Stomach (tissue), 8 donors: ENCODE results near the gene OR56B4. TPM values are rescaled to one million over a fixed set of nuclear protein-coding genes. Genes with fewer than 3 reads are reported as not detected.

Source experiments
- polyA plus RNA-seq, 3 donors: library from polyadenylated mRNA; stranded (reverse); fragments of 200-250 nt; gene quantifications; one replicate each; pipeline ENCODE4 v1.2.3, GENCODE V29; 2013
- total RNA-seq, 5 donors: library from RNA; depleted of rRNA; stranded (reverse); fragments of >200 nt; gene quantifications; one replicate each; pipeline versions ENCODE4 v1.1.0 to v1.2.3, GENCODE V29; 2014 to 2016
- donor health status: healthy with polysubstance abuse.
- donor health status: Bipolar disorder and iron deficiency.
- donor health status: healthy.

OR56B4 gene
- total and polyA plus RNA-seq, 8 donors, result 0.61 TPM; not detected in 7

Other genes with a start within 250 kb of the OR56B4 start
- not detected for gene OR52E8, start 250.0 kb upstream of the OR56B4 start, total RNA-seq
- not detected for gene OR52E8, start 250.0 kb upstream of the OR56B4 start, polyA plus RNA-seq
- gene OR52E4, start 227.1 kb upstream of the OR56B4 start, total RNA-seq, result not detected
- gene OR52E4, start 227.1 kb upstream of the OR56B4 start, polyA plus RNA-seq, result not detected
- gene OR52E5, start 214.5 kb upstream of the OR56B4 start, total RNA-seq, result not detected
- gene OR52E5, start 214.5 kb upstream of the OR56B4 start, polyA plus RNA-seq, result not detected
- gene OR56A3, start 165.4 kb upstream of the OR56B4 start, total RNA-seq, result not detected
- not detected for gene OR56A3, start 165.4 kb upstream of the OR56B4 start, polyA plus RNA-seq
- not detected for gene OR56A5, start 139.2 kb upstream of the OR56B4 start, total RNA-seq
- gene OR56A5, start 139.2 kb upstream of the OR56B4 start, polyA plus RNA-seq, result not detected
- gene OR52L1, start 120.7 kb upstream of the OR56B4 start, total RNA-seq, result not detected
- not detected for gene OR52L1, start 120.7 kb upstream of the OR56B4 start, polyA plus RNA-seq
- gene OR56A4, start 100.7 kb upstream of the OR56B4 start, total RNA-seq, result not detected
- gene OR56A4, start 100.7 kb upstream of the OR56B4 start, polyA plus RNA-seq, result not detected
- under 1 TPM in 1 of 5 donors, not detected in 4; 0.18 TPM for gene OR56A1, start 76.9 kb upstream of the OR56B4 start, total RNA-seq
- not detected for gene OR56A1, start 76.9 kb upstream of the OR56B4 start, polyA plus RNA-seq
- not detected for gene OR52B2, start 62.6 kb downstream of the OR56B4 start, total RNA-seq
- gene OR52B2, start 62.6 kb downstream of the OR56B4 start, polyA plus RNA-seq, result not detected
- not detected for gene OR52W1, start 91.5 kb downstream of the OR56B4 start, total RNA-seq
- not detected for gene OR52W1, start 91.5 kb downstream of the OR56B4 start, polyA plus RNA-seq
- gene C11orf42, start 97.9 kb downstream of the OR56B4 start, total RNA-seq, result not detected
- not detected for gene C11orf42, start 97.9 kb downstream of the OR56B4 start, polyA plus RNA-seq
- gene FHIP1B, start 127.0 kb downstream of the OR56B4 start, total RNA-seq, result 100 to 1,000 TPM in 2 of 5 donors, 10 to 100 TPM in 3; 22.9 to 324 (median 44.6) TPM
- gene FHIP1B, start 127.0 kb downstream of the OR56B4 start, polyA plus RNA-seq, result 10 to 100 TPM; 17.0 to 32.1 (median 19.6) TPM
- not detected for gene CNGA4, start 131.4 kb downstream of the OR56B4 start, total RNA-seq
- under 1 TPM in 1 of 3 donors, not detected in 2; 0.08 TPM for gene CNGA4, start 131.4 kb downstream of the OR56B4 start, polyA plus RNA-seq
- 10 to 100 TPM in 4 of 5 donors, not detected in 1; 17.5 to 47.8 (median 30.2) TPM for gene CCKBR, start 152.2 kb downstream of the OR56B4 start, total RNA-seq
- 10 to 100 TPM in 1 of 3 donors, 1 to 10 TPM in 2; 6.5 to 11.5 (median 7.5) TPM for gene CCKBR, start 152.2 kb downstream of the OR56B4 start, polyA plus RNA-seq
- gene CAVIN3, start 212.8 kb downstream of the OR56B4 start, total RNA-seq, result 100 to 1,000 TPM in 1 of 5 donors, 10 to 100 TPM in 4; 12.8 to 166 (median 22.9) TPM
- 100 to 1,000 TPM in 1 of 3 donors, 10 to 100 TPM in 2; 51.1 to 119 (median 68.4) TPM for gene CAVIN3, start 212.8 kb downstream of the OR56B4 start, polyA plus RNA-seq